Suprapubic skin (tissue), 4 donors: ENCODE data around the gene ARAP2.

Source experiments
- POLR2A ChIP-seq, 2 donors: fragments of 450-650 bp; IDR thresholded peaks; one replicate each; pipeline ENCODE4 v1.6.1; 2017; ENCODE audit warnings: antibody characterized with exemption in 2 of 2, mild to moderate bottlenecking in 2 of 2, moderate library complexity in 2 of 2
- POLR2AphosphoS5 ChIP-seq, 3 donors: sonication (generic); formaldehyde crosslinking; IDR thresholded peaks; one replicate each; pipeline ENCODE4 v1.6.1; 2017; ENCODE audit warnings: antibody characterized with exemption in 3 of 3

- no peak for TF ChIP-seq POLR2AphosphoS5 (IDR thresholded peaks at IDR 0.05)
- no peak for TF ChIP-seq POLR2A (IDR thresholded peaks at IDR 0.05)
Measured at GRCh38 chr4:36192922-36193321, 51.4 kb downstream of the ARAP2 start.
